Keratinocyte (primary cell): ENCODE measurements around the gene MTCH1. TPM values are rescaled to one million over a fixed set of nuclear protein-coding genes. Genes with fewer than 3 reads are reported as not detected.
A peak's percentile ranks its signal among the peaks of the same experiment; 100 is the strongest.

Source experiments
- DNase-seq: peaks from one replicate; pipeline ENCODE4 v3.0.0-alpha.2; 2011; ENCODE audit warnings: low read depth, missing footprints, low spot score
- FAIRE-seq: peaks from 2 replicates; lab custom pipeline; 2011; peaks lifted over from hg19 to GRCh38; lab: Jason Lieb, UNC
- H2AFZ ChIP-seq: 2 replicates; pipeline ENCODE4 v1.6.0; 2012; ENCODE audit warnings: low read length, control low read depth, inconsistent platforms; ENCODE audit not compliant: control insufficient read depth
- H3K27ac ChIP-seq: 2 replicates; pipeline ENCODE4 v1.5.1; 2011; ENCODE audit warnings: low read length; ENCODE audit not compliant: control insufficient read depth, insufficient read depth
- H3K27me3 ChIP-seq: 3 replicates; pipeline ENCODE4 v1.6.0; 2011; ENCODE audit warnings: low read length; ENCODE audit not compliant: control insufficient read depth, insufficient read depth; ENCODE audit errors: extremely low read depth
- H3K36me3 ChIP-seq, 2 experiments: 2 replicates in 1 of 2; 3 replicates in 1 of 2; pipeline ENCODE4 v1.5.1; 2011; ENCODE audit warnings: low read length in 2 of 2, mild to moderate bottlenecking in 1 of 2; ENCODE audit not compliant: control insufficient read depth in 2 of 2, insufficient read depth in 2 of 2; ENCODE audit errors: extremely low read depth in 1 of 2
- H3K4me1 ChIP-seq: 3 replicates; pipeline ENCODE4 v1.5.1; 2011; ENCODE audit warnings: low read length; ENCODE audit not compliant: control insufficient read depth, insufficient read depth; ENCODE audit errors: extremely low read depth
- H3K4me2 ChIP-seq: 3 replicates; pipeline ENCODE4 v1.6.0; 2011; ENCODE audit warnings: low read depth, low read length; ENCODE audit not compliant: control insufficient read depth, insufficient read depth; ENCODE audit errors: extremely low read depth
- H3K4me3 ChIP-seq, 3 experiments: fragments of 200-600 bp in 1 of 3; sonication (generic) in 1 of 3; 2 replicates in 2 of 3; 3 replicates in 1 of 3; pipeline ENCODE4 v1.5.1; 2011 to 2016; ENCODE audit warnings: low read length in 3 of 3, mild to moderate bottlenecking in 3 of 3, control low read depth in 2 of 3, inconsistent platforms in 1 of 3, low read depth in 1 of 3, mixed read lengths in 1 of 3, mixed run types in 1 of 3, moderate library complexity in 1 of 3; ENCODE audit not compliant: control insufficient read depth in 2 of 3, insufficient read depth in 2 of 3; ENCODE audit errors: extremely low read depth in 1 of 3
- H3K79me2 ChIP-seq: 2 replicates; pipeline ENCODE4 v1.6.0; 2012; ENCODE audit warnings: low read length; ENCODE audit not compliant: control insufficient read depth, insufficient read depth
- H3K9ac ChIP-seq: 3 replicates; pipeline ENCODE4 v1.6.0; 2011; ENCODE audit warnings: low read length; ENCODE audit not compliant: control insufficient read depth, insufficient read depth; ENCODE audit errors: extremely low read depth
- H3K9me1 ChIP-seq: 3 replicates; pipeline ENCODE4 v1.6.0; 2011; ENCODE audit warnings: low read length; ENCODE audit not compliant: control insufficient read depth, insufficient read depth; ENCODE audit errors: extremely low read depth
- H3K9me3 ChIP-seq: 2 replicates; pipeline ENCODE4 v1.5.1; 2012; ENCODE audit warnings: low read depth, low read length; ENCODE audit not compliant: control insufficient read depth
- H4K20me1 ChIP-seq: 3 replicates; pipeline ENCODE4 v1.6.0; 2011; ENCODE audit warnings: low read length; ENCODE audit not compliant: control insufficient read depth, insufficient read depth; ENCODE audit errors: extremely low read depth
- EZH2 ChIP-seq: IDR thresholded peaks from one replicate; pipeline ENCODE4 v1.6.1; 2012; ENCODE audit warnings: inconsistent platforms, mild to moderate bottlenecking, low read length, moderate library complexity
- dilution Hi-C: fragments of 300-500 bp; cut with MboI; formaldehyde crosslinking; loops from one replicate; pipeline ENCODE4 v1.7.0; 2020; ENCODE audit warnings: low sequenced_read_pairs; ENCODE audit not compliant: extremely low pct_ligation_motif_present
- polyA plus RNA-seq, 5 experiments: library from polyadenylated mRNA; depleted of rRNA in 3 of 5; stranded (reverse) in 3 of 5; stranded (forward) in 1 of 5; unstranded in 1 of 5; fragments of >200 nt; gene quantifications; 1 replicate in 1 of 5; 2 replicates in 3 of 5; 3 replicates in 1 of 5; pipeline versions ENCODE4 v1.2.1 to v1.2.3, GENCODE V29; 2011 to 2012; ENCODE audit warnings: missing spikeins in 2 of 5, low read depth in 1 of 5, low replicate concordance in 1 of 5
- TF ChIP-seq, protein P1 (sequence below), 3 experiments: IDR thresholded peaks in 1 of 3; conservative IDR thresholded peaks in 1 of 3; optimal IDR thresholded peaks in 1 of 3; 2 replicates in 2 of 3; 3 replicates in 1 of 3; pipeline versions ENCODE3 to v1.5.1; 2011; ENCODE audit warnings: low read length in 3 of 3, mild to moderate bottlenecking in 3 of 3, moderate library complexity in 2 of 3, control low read depth in 1 of 3, inconsistent platforms in 1 of 3; ENCODE audit not compliant: insufficient read depth in 2 of 3; ENCODE audit errors: extremely low read depth in 1 of 3

MTCH1 gene
- polyA plus RNA-seq, 1 donor (not counting 4 experiments of a cell fraction or from before 2014, with no cell fraction given) = 88.8 TPM

DNA sequence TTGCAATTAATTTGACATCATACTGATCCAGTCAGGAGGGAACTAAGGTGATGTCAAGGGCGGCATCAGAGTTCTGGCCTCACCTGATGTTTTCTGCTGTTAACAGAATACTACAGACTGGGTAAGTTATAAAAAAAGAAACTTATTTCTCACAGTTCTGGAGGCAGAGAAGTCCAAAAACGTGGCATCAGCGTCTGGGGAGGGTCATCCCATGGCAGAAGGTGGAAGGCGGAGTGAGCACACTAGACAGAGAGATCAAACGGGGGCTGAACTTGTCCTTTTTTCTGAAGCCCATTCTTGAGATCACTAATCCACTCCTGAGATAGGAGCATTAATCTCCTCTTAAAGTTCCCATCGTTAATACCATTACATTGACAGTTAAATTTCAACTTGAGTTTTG lies 3.3 kb upstream of the MTCH1 start:
- H3K9ac ChIP-seq = no peak overlapping the region
- H3K4me2 ChIP-seq = no peak overlapping the region
- no peak overlapping the region for H3K27ac ChIP-seq
- H3K9me1 ChIP-seq = no peaks in the 10 kb centered on the region
- peaks cover 12% of the 10 kb centered on the region for H3K4me1 ChIP-seq
- peaks cover under 1% of the 10 kb centered on the region for H4K20me1 ChIP-seq
- H2AFZ ChIP-seq = no peak overlapping the region
- no peaks in the 10 kb centered on the region for H3K9me3 ChIP-seq
- TF ChIP-seq, protein P1, sequence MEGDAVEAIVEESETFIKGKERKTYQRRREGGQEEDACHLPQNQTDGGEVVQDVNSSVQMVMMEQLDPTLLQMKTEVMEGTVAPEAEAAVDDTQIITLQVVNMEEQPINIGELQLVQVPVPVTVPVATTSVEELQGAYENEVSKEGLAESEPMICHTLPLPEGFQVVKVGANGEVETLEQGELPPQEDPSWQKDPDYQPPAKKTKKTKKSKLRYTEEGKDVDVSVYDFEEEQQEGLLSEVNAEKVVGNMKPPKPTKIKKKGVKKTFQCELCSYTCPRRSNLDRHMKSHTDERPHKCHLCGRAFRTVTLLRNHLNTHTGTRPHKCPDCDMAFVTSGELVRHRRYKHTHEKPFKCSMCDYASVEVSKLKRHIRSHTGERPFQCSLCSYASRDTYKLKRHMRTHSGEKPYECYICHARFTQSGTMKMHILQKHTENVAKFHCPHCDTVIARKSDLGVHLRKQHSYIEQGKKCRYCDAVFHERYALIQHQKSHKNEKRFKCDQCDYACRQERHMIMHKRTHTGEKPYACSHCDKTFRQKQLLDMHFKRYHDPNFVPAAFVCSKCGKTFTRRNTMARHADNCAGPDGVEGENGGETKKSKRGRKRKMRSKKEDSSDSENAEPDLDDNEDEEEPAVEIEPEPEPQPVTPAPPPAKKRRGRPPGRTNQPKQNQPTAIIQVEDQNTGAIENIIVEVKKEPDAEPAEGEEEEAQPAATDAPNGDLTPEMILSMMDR (optimal IDR thresholded peaks at IDR 0.05 in 1 of 3, IDR thresholded peaks at IDR 0.05 in 1 of 3, conservative IDR thresholded peaks at IDR 0.05 in 1 of 3; ENCODE audit: extremely low read depth in 1 of 3, insufficient read depth in 2 of 3, low read length in 3 of 3) = no peak
- TF ChIP-seq EZH2 = no peak
- DNase-seq (no peak), FAIRE-seq (no peak)
- H3K27me3 ChIP-seq = peaks cover 10% of the 10 kb centered on the region
- H3K4me3 ChIP-seq = no peak overlapping the region
- H3K36me3 ChIP-seq = no peaks in the 10 kb centered on the region
- peaks cover 16% of the 10 kb centered on the region for H3K79me2 ChIP-seq
- dilution Hi-C loops = no loop called here

DNA sequence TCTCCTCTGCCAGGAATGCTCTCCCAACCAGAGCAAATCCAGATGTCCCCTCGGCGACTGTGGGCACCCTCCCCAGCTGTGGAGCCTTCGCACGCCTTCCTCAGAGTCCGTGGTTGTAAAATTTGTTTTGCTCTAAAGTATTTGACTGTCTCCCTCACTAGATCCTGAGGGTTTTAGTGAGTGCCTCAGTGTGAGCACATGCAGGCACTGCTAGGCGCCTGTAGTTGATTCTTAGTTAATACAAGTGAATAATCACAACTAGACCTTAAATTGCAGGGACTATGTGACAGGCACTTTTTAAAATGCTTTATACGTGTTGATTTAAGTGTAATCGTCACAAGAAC lies 680 bp upstream of the MTCH1 start:
- FAIRE-seq (no peak), DNase-seq (no peak)
- peaks cover 11% of the 10 kb centered on the region for H4K20me1 ChIP-seq
- no peak for TF ChIP-seq EZH2
- TF ChIP-seq, protein P1 (optimal IDR thresholded peaks at IDR 0.05 in 1 of 3, IDR thresholded peaks at IDR 0.05 in 1 of 3, conservative IDR thresholded peaks at IDR 0.05 in 1 of 3; ENCODE audit: extremely low read depth in 1 of 3, insufficient read depth in 2 of 3, low read length in 3 of 3) = no peak
- peak overlapping the region; percentile 72 for H3K27ac ChIP-seq
- peaks cover 0 to 3% of the 10 kb centered on the region in 2 experiments for H3K36me3 ChIP-seq
- peak overlapping the region; percentile 88 for H2AFZ ChIP-seq
- dilution Hi-C loops = no loop called here
- H3K79me2 ChIP-seq = peaks cover 40% of the 10 kb centered on the region
- peaks cover 10% of the 10 kb centered on the region for H3K27me3 ChIP-seq
- peak overlapping the region; percentile 84 for H3K4me2 ChIP-seq
- H3K4me3 ChIP-seq = peak overlapping the region; percentile 69 to 99 (median 81)
- peaks cover 18% of the 10 kb centered on the region for H3K4me1 ChIP-seq
- no peaks in the 10 kb centered on the region for H3K9me3 ChIP-seq
- no peaks in the 10 kb centered on the region for H3K9me1 ChIP-seq
- H3K9ac ChIP-seq = peak overlapping the region; percentile 82
